Calu3 (cell line): ENCODE data around the gene HMSD. TPM values are rescaled to one million over a fixed set of nuclear protein-coding genes. Genes with fewer than 3 reads are reported as not detected.

Experiments used
- BruUV-seq: library from RNA; stranded (reverse); fragments of 400-500 nt; replicated peaks from 2 replicates; lab custom pipeline; 2021; lab: Mats Ljungman, UMichigan
- CTCF ChIA-PET: fragments of 300-600 bp; sonication (Branson Sonifier 250); formaldehyde crosslinking; loops from one replicate; lab custom pipeline; 2022; ENCODE audit warnings: antibody characterized with exemption; lab: Charles Lee
- DNase-seq: peaks from one replicate; pipeline ENCODE4 v3.0.0; 2022
- H3K27ac Mint-ChIP-seq: one replicate; pipeline ENCODE4 v1.8.0; 2022; ENCODE audit warnings: mixed read lengths; ENCODE audit not compliant: unreplicated experiment
- H3K27me3 Mint-ChIP-seq: one replicate; pipeline ENCODE4 v1.8.0; 2022; ENCODE audit warnings: mixed read lengths; ENCODE audit not compliant: unreplicated experiment
- H3K36me3 Mint-ChIP-seq: one replicate; pipeline ENCODE4 v1.8.0; 2022; ENCODE audit warnings: mild to moderate bottlenecking, moderate library complexity, mixed read lengths; ENCODE audit not compliant: insufficient read depth, unreplicated experiment
- H3K4me1 Mint-ChIP-seq: one replicate; pipeline ENCODE4 v1.8.0; 2022; ENCODE audit warnings: mild to moderate bottlenecking, low read depth, mixed read lengths; ENCODE audit not compliant: unreplicated experiment
- H3K4me3 Mint-ChIP-seq: one replicate; pipeline ENCODE4 v1.8.0; 2022; ENCODE audit warnings: mild to moderate bottlenecking, low read depth, moderate library complexity, mixed read lengths; ENCODE audit not compliant: unreplicated experiment
- H3K9me3 Mint-ChIP-seq: one replicate; pipeline ENCODE4 v1.8.0; 2022; ENCODE audit warnings: low read depth, mixed read lengths; ENCODE audit not compliant: unreplicated experiment
- CTCF ChIP-seq: fragments of 200-600 bp; IDR thresholded peaks from one replicate; pipeline ENCODE4 v1.8.0; 2022; ENCODE audit warnings: antibody characterized with exemption; ENCODE audit not compliant: unreplicated experiment
- intact Hi-C: fragments of 100-400 bp; cut with micrococcal nuclease; formaldehyde crosslinking; loops from one replicate; pipeline ENCODE4 v1.10.0; 2022; ENCODE audit not compliant: unreplicated experiment
- total RNA-seq: library from RNA; stranded (reverse); gene quantifications from 2 replicates; pipeline ENCODE4 v1.2.3, GENCODE V29; 2022

HMSD gene
- total RNA-seq, 1 experiment from 2014 or later = 11.9 TPM

GRCh38 chr18:64002581-64002980, 53.5 kb downstream of the HMSD start:
- no peak overlapping the region for H3K4me3 Mint-ChIP-seq
- no peaks in the 10 kb centered on the region for H3K4me1 Mint-ChIP-seq
- no peak for DNase-seq
- H3K9me3 Mint-ChIP-seq = peaks cover 8% of the 10 kb centered on the region
- BruUV-seq = no TSS peak
- intact Hi-C loops = no loop called here
- no peak overlapping the region for H3K27ac Mint-ChIP-seq
- H3K36me3 Mint-ChIP-seq = no peaks in the 10 kb centered on the region
- no peak for TF ChIP-seq CTCF
- H3K27me3 Mint-ChIP-seq = no peaks in the 10 kb centered on the region
- CTCF ChIA-PET = no interaction called here

GRCh38 chr18:64009305-64009704, 60.2 kb downstream of the HMSD start:
- no peak overlapping the region for H3K27ac Mint-ChIP-seq
- no peaks in the 10 kb centered on the region for H3K4me1 Mint-ChIP-seq
- no peaks in the 10 kb centered on the region for H3K27me3 Mint-ChIP-seq
- BruUV-seq = no TSS peak
- no peak overlapping the region for H3K4me3 Mint-ChIP-seq
- H3K9me3 Mint-ChIP-seq = no peaks in the 10 kb centered on the region
- H3K36me3 Mint-ChIP-seq = no peaks in the 10 kb centered on the region
- intact Hi-C loops = no loop called here
- CTCF ChIA-PET = no interaction called here
- no peak for DNase-seq
- no peak for TF ChIP-seq CTCF

Other genes starting within 250 kb of the HMSD start
- gene SERPINB11, start 246.3 kb upstream of the HMSD start, total RNA-seq = not detected in 2 replicates
- gene SERPINB7, start 173.9 kb upstream of the HMSD start, total RNA-seq = 0.19 and 0.88 TPM in 2 replicates
- 39.2 and 85.1 TPM in 2 replicates for gene SERPINB2, start 61.6 kb upstream of the HMSD start, total RNA-seq
- not detected in 2 replicates for gene SERPINB10, start 41.3 kb upstream of the HMSD start, total RNA-seq
- 30.9 and 38.6 TPM in 2 replicates for gene SERPINB8, start 20.8 kb downstream of the HMSD start, total RNA-seq
- not detected in 2 replicates for gene LINC00305, start 199.8 kb downstream of the HMSD start, total RNA-seq